PFSK-1 (cell line): ENCODE measurements around the gene DEFB119.

Source experiments
- FOXP2 ChIP-seq: optimal IDR thresholded peaks from 2 replicates; pipeline ENCODE3; 2011; ENCODE audit warnings: borderline replicate concordance, control low read depth, inconsistent platforms; ENCODE audit not compliant: insufficient read depth; ENCODE audit errors: extremely low read length, extremely low read depth
- POLR2AphosphoS5 ChIP-seq: IDR thresholded peaks from 2 replicates; pipeline ENCODE4 v1.6.1; 2012; ENCODE audit warnings: low read depth, mild to moderate bottlenecking, control low read depth, low read length, moderate library complexity
- SIN3A ChIP-seq: IDR thresholded peaks from 2 replicates; pipeline ENCODE4 v1.6.1; 2012; ENCODE audit warnings: mild to moderate bottlenecking, low read length, moderate library complexity, borderline replicate concordance; ENCODE audit not compliant: insufficient read depth
- TAF1 ChIP-seq: IDR thresholded peaks from 2 replicates; pipeline ENCODE4 v1.6.1; 2012; ENCODE audit warnings: low read length, control low read depth, borderline replicate concordance; ENCODE audit not compliant: insufficient read depth
- TF ChIP-seq, protein P1 (sequence below), 2 experiments: IDR thresholded peaks; 2 replicates each; pipeline versions ENCODE4 v1.6.1 to v1.8.0; 2011 to 2012; ENCODE audit warnings: low read depth in 2 of 2, low read length in 2 of 2, control low read depth in 1 of 2, inconsistent platforms in 1 of 2, mild to moderate bottlenecking in 1 of 2, moderate library complexity in 1 of 2; ENCODE audit not compliant: insufficient read depth in 1 of 2

DEFB119 gene

DNA sequence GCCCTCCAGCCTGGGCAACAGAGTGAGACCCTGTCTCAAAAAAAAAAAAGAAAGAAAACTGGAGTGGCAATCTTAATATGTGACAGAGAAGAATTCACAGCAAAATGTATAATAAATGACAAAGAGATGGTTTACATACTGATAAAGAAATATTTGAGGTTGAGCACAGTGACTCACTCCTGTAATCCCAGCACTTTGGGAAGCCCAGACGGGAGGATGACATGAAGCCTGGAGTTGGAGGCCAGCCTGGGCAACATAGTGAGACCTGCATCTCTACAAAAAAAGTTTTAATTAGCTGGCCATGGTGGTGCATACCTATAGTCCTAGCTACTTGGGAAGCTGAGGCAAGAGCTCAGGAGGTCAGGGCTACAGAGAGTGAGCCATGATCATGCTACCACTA is 34.4 kb downstream of the DEFB119 start:
- TF ChIP-seq POLR2AphosphoS5 (no peak), TAF1 (no peak), SIN3A (no peak), FOXP2 (no peak)
- TF ChIP-seq, protein P1, sequence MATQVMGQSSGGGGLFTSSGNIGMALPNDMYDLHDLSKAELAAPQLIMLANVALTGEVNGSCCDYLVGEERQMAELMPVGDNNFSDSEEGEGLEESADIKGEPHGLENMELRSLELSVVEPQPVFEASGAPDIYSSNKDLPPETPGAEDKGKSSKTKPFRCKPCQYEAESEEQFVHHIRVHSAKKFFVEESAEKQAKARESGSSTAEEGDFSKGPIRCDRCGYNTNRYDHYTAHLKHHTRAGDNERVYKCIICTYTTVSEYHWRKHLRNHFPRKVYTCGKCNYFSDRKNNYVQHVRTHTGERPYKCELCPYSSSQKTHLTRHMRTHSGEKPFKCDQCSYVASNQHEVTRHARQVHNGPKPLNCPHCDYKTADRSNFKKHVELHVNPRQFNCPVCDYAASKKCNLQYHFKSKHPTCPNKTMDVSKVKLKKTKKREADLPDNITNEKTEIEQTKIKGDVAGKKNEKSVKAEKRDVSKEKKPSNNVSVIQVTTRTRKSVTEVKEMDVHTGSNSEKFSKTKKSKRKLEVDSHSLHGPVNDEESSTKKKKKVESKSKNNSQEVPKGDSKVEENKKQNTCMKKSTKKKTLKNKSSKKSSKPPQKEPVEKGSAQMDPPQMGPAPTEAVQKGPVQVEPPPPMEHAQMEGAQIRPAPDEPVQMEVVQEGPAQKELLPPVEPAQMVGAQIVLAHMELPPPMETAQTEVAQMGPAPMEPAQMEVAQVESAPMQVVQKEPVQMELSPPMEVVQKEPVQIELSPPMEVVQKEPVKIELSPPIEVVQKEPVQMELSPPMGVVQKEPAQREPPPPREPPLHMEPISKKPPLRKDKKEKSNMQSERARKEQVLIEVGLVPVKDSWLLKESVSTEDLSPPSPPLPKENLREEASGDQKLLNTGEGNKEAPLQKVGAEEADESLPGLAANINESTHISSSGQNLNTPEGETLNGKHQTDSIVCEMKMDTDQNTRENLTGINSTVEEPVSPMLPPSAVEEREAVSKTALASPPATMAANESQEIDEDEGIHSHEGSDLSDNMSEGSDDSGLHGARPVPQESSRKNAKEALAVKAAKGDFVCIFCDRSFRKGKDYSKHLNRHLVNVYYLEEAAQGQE (IDR thresholded peaks at IDR 0.05; ENCODE audit: insufficient read depth in 1 of 2, low read depth in 2 of 2, low read length in 2 of 2): no peak

DNA sequence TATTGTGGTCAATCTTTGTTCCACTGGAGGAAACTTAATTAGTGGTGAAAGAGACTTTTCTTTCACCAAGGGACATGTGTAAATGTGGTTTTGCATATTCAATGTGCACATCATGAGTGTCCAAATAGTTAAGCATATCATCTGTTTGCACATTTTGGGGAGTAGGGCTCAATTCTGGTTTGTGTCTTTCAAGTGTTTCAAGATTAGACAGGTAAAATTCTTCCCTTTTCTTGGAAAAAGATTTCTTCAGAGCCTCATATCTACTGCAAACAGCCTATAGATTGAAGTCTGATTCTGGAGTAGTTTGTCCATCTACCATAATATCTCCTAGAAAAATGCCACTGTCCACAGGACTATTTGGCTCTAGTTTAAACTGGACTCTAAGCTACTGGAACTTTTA is 48.9 kb downstream of the DEFB119 start:
- TF ChIP-seq POLR2AphosphoS5 (no peak), SIN3A (no peak), TAF1 (no peak), FOXP2 (no peak)
- TF ChIP-seq, protein P1 (IDR thresholded peaks at IDR 0.05; ENCODE audit: insufficient read depth in 1 of 2, low read depth in 2 of 2, low read length in 2 of 2): no peak

DNA sequence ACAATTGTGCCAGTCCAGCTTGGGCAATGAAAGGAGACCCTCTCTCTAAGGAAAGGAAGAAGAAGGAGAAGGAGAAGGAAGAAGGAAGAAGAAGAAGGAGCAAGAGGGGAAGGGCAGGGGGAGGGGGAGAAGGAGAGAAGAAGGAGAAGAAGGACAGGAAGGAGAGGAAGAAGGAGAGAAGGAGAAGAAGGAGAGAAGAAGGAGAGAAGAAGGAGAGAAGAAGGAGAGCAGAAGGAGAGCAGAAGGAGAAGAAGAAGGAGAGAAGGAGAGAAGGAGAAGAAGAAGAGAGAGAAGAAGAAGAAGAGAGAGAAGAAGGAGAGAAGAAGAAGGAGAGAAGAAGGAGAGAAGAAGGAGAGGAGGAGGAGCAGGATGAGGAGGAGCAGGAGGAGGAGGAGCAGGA is 59.5 kb downstream of the DEFB119 start:
- TF ChIP-seq FOXP2 (no peak), TAF1 (no peak)
- TF ChIP-seq, protein P1 (IDR thresholded peaks at IDR 0.05; ENCODE audit: insufficient read depth in 1 of 2, low read depth in 2 of 2, low read length in 2 of 2): no peak
